Fibroblast of villous mesenchyme (primary cell): ENCODE measurements around the gene TMEM53. TPM values are rescaled to one million over a fixed set of nuclear protein-coding genes. Genes with fewer than 3 reads are reported as not detected.

Experiments
- DNase-seq: peaks from one replicate; pipeline ENCODE4 v3.0.0-alpha.2; 2010; ENCODE audit warnings: low read depth
- H3K4me3 ChIP-seq: 2 replicates; pipeline ENCODE4 v1.5.1; 2011; ENCODE audit warnings: low read depth, mild to moderate bottlenecking, low read length
- CTCF ChIP-seq: IDR thresholded peaks from 2 replicates; pipeline ENCODE4 v1.5.1; 2012; ENCODE audit warnings: low read depth, mild to moderate bottlenecking, low read length; ENCODE audit not compliant: insufficient read depth
- total RNA-seq: library from RNA; depleted of rRNA; stranded (reverse); fragments of >200 nt; gene quantifications from 2 replicates; pipeline ENCODE4 v1.2.3, GENCODE V29; 2012

Gene TMEM53
- total RNA-seq, 1 donor = 7.3 TPM

- H3K4me3 ChIP-seq = no peak overlapping the region
- no peak for TF ChIP-seq CTCF
- DNase-seq = no peak
Measured at GRCh38 chr1:44689447-44689765, 15.1 kb upstream of the TMEM53 start.

- H3K4me3 ChIP-seq = no peak overlapping the region
- TF ChIP-seq CTCF = no peak
- no peak for DNase-seq
Measured at GRCh38 chr1:44688760-44689446, 14.6 kb upstream of the TMEM53 start.

GRCh38 chr1:44685881-44686280, 11.6 kb upstream of the TMEM53 start:
- DNase-seq = no peak
- no peak for TF ChIP-seq CTCF
- H3K4me3 ChIP-seq = no peak overlapping the region

GRCh38 chr1:44685218-44685617, 10.9 kb upstream of the TMEM53 start:
- no peak for DNase-seq
- no peak for TF ChIP-seq CTCF
- H3K4me3 ChIP-seq = no peak overlapping the region

- no peak for TF ChIP-seq CTCF
- no peak for DNase-seq
- no peak overlapping the region for H3K4me3 ChIP-seq
Measured at GRCh38 chr1:44684525-44684924, 10.2 kb upstream of the TMEM53 start.

- no peak for TF ChIP-seq CTCF
- DNase-seq = no peak
- no peak overlapping the region for H3K4me3 ChIP-seq
Measured at GRCh38 chr1:44682883-44683265, 8.6 kb upstream of the TMEM53 start.
